Embryonic facial prominence (tissue), 1 donor: ENCODE results near the gene SMIM22.
A peak's percentile ranks its signal among the peaks of the same experiment; 100 is the strongest.

Source experiments
- DNase-seq: peaks from one replicate; pipeline ENCODE4 v3.0.0-alpha.2; 2016; ENCODE audit errors: extremely low spot score

The SMIM22 gene

GRCh38 chr16:4795181-4795827 lies at the start of gene SMIM22:
Gene SMIM22 (plus strand): TSS chr16:4795369. CDS start chr16:4795735, 366 bp downstream.
- no peak for DNase-seq

GRCh38 chr16:4746215-4746614 lies 49.0 kb upstream of the SMIM22 start:
- no peak for DNase-seq

- no peak for DNase-seq
Measured at GRCh38 chr16:4746991-4747574, 48.1 kb upstream of the SMIM22 start.

GRCh38 chr16:4747906-4748681 lies 47.1 kb upstream of the SMIM22 start:
- DNase-seq: no peak

GRCh38 chr16:4748682-4749411 lies 46.3 kb upstream of the SMIM22 start:
- no peak for DNase-seq

- DNase-seq: no peak
Measured at GRCh38 chr16:4749700-4750257, 45.4 kb upstream of the SMIM22 start.

GRCh38 chr16:4750896-4751295 lies 44.3 kb upstream of the SMIM22 start:
- DNase-seq: no peak

GRCh38 chr16:4752351-4753100 lies 42.6 kb upstream of the SMIM22 start:
- DNase-seq: no peak

- DNase-seq: no peak
Measured at GRCh38 chr16:4753227-4753626, 41.9 kb upstream of the SMIM22 start.

GRCh38 chr16:4754865-4755264 lies 40.3 kb upstream of the SMIM22 start:
- DNase-seq: no peak

- no peak for DNase-seq
Measured at GRCh38 chr16:4755687-4756086, 39.5 kb upstream of the SMIM22 start.

- DNase-seq: no peak
Measured at GRCh38 chr16:4760221-4760910, 34.8 kb upstream of the SMIM22 start.

- no peak for DNase-seq
Measured at GRCh38 chr16:4762205-4762604, 33.0 kb upstream of the SMIM22 start.

- DNase-seq: no peak
Measured at GRCh38 chr16:4763791-4764190, 31.4 kb upstream of the SMIM22 start.

- no peak for DNase-seq
Measured at GRCh38 chr16:4765511-4766474, 29.4 kb upstream of the SMIM22 start.

GRCh38 chr16:4766875-4767628 lies 28.1 kb upstream of the SMIM22 start, which contains the start of gene ZNF500:
Gene ZNF500 (minus strand): TSS chr16:4767162. CDS start chr16:4765978, 1,184 bp downstream.
- peak; percentile 85 for DNase-seq

GRCh38 chr16:4767872-4768548 lies 27.2 kb upstream of the SMIM22 start:
- no peak for DNase-seq
